A549 (cell line): ENCODE measurements around the gene SLC39A3. TPM values are rescaled to one million over a fixed set of nuclear protein-coding genes. Genes with fewer than 3 reads are reported as not detected.

Experiments used
- ATAC-seq, 2 experiments: fragments of 200-7000 bp in 1 of 2; fragments of >200 bp in 1 of 2; cut with Nextera tagmentation in 1 of 2; cut with Tn5 transposase in 1 of 2; 3 replicates each; pipeline versions ENCODE4 v1.8.0 to v1.9.1; 2018 to 2020; ENCODE audit warnings: mild to moderate bottlenecking in 1 of 2, moderate library complexity in 1 of 2
- CTCF ChIA-PET: fragments of 300-600 bp; sonication (Branson Sonifier 250); formaldehyde crosslinking; extraction: SDS; loops from one replicate; lab custom pipeline; 2021; ENCODE audit warnings: antibody characterized with exemption, inconsistent platforms; lab: Yijun Ruan, JAX
- POLR2A ChIA-PET: fragments of 350-600 bp; formaldehyde crosslinking; extraction: SDS; loops from one replicate; lab custom pipeline; 2021; ENCODE audit warnings: antibody characterized with exemption, inconsistent platforms; lab: Yijun Ruan, JAX
- DNase-seq, 2 experiments: peaks; one replicate each; pipeline versions ENCODE4 v3.0.0 to v3.0.0-alpha.2; 2011 to 2016; ENCODE audit warnings: low read depth in 1 of 2, low spot score in 1 of 2
- FAIRE-seq: peaks from 2 replicates; lab custom pipeline; 2011; peaks lifted over from hg19 to GRCh38; lab: Jason Lieb, UNC
- H3K27ac ChIP-seq, 2 experiments: fragments of >200 bp; sonication (Bioruptor Twin); formaldehyde crosslinking; 3 replicates each; pipeline ENCODE4 v1.5.1; 2016 to 2017
- H3K4me1 ChIP-seq: fragments of >200 bp; sonication (Bioruptor Twin); formaldehyde crosslinking; 3 replicates; pipeline ENCODE4 v1.6.1; 2016
- H3K4me2 ChIP-seq: fragments of >200 bp; sonication (Bioruptor Twin); formaldehyde crosslinking; 3 replicates; pipeline ENCODE4 v1.6.1; 2016
- H3K4me3 ChIP-seq: fragments of >200 bp; sonication (Bioruptor Twin); formaldehyde crosslinking; 3 replicates; pipeline ENCODE4 v1.5.1; 2016
- H3K9me3 ChIP-seq: fragments of >200 bp; sonication (Bioruptor Twin); formaldehyde crosslinking; 3 replicates; pipeline ENCODE4 v1.6.1; 2016
- BHLHE40 ChIP-seq: IDR thresholded peaks from 2 replicates; pipeline ENCODE4 v1.6.1; 2012; ENCODE audit warnings: low read depth, low read length, inconsistent platforms
- CBX2 ChIP-seq: fragments of 200-600 bp; sonication (generic); IDR thresholded peaks from 2 replicates; pipeline ENCODE4 v1.6.1; 2016; ENCODE audit warnings: low read depth, mild to moderate bottlenecking, borderline replicate concordance
- CBX8 ChIP-seq: fragments of 200-600 bp; sonication (generic); IDR thresholded peaks from 2 replicates; pipeline ENCODE4 v1.6.1; 2016
- CHD2 ChIP-seq: fragments of 150-350 bp; IDR thresholded peaks from 2 replicates; pipeline ENCODE4 v1.6.1; 2014; ENCODE audit warnings: low read length; ENCODE audit not compliant: partially characterized antibody
- EHMT2 ChIP-seq: fragments of 200-600 bp; sonication (generic); IDR thresholded peaks from 2 replicates; pipeline ENCODE4 v1.6.1; 2016; ENCODE audit warnings: antibody characterized with exemption, low read depth, mild to moderate bottlenecking, moderate library complexity
- FOXS1 ChIP-seq: fragments of 250-450 bp; sonication (Bioruptor Pico); IDR thresholded peaks from 2 replicates; pipeline ENCODE4 v1.5.0; 2020; ENCODE audit warnings: mild to moderate bottlenecking, moderate library complexity
- HOXA7 ChIP-seq: fragments of 250-450 bp; sonication (Bioruptor Pico); IDR thresholded peaks from 2 replicates; pipeline ENCODE4 v1.5.0; 2020; ENCODE audit warnings: mild to moderate bottlenecking, moderate library complexity
- MAZ ChIP-seq: fragments of 150-350 bp; IDR thresholded peaks from 2 replicates; pipeline ENCODE4 v1.6.1; 2014; ENCODE audit warnings: antibody characterized with exemption, low read depth, low read length, borderline replicate concordance
- PHF8 ChIP-seq: fragments of 200-600 bp; sonication (generic); IDR thresholded peaks from 2 replicates; pipeline ENCODE4 v1.6.1; 2016; ENCODE audit warnings: low read depth, mild to moderate bottlenecking, antibody characterized with exemption, moderate library complexity, borderline replicate concordance
- RAD21 ChIP-seq, 2 experiments: fragments of >200 bp in 1 of 2; sonication (Bioruptor Twin) in 1 of 2; formaldehyde crosslinking in 1 of 2; IDR thresholded peaks in 1 of 2; conservative IDR thresholded peaks in 1 of 2; 2 replicates in 1 of 2; 3 replicates in 1 of 2; pipeline ENCODE4 v1.6.1; 2012 to 2018; ENCODE audit warnings: inconsistent platforms in 1 of 2
- RARB ChIP-seq: fragments of 250-450 bp; sonication (Bioruptor Pico); IDR thresholded peaks from 2 replicates; pipeline ENCODE4 v1.8.0; 2021; ENCODE audit warnings: mild to moderate bottlenecking, moderate library complexity
- RCOR1 ChIP-seq: fragments of 150-350 bp; IDR thresholded peaks from 2 replicates; pipeline ENCODE4 v1.6.1; 2014; ENCODE audit warnings: antibody characterized with exemption, low read length, low read depth
- TP53 ChIP-seq: fragments of 250-450 bp; sonication (Bioruptor Pico); IDR thresholded peaks from 2 replicates; pipeline ENCODE4 v1.5.0; 2021; ENCODE audit warnings: mild to moderate bottlenecking, moderate library complexity
- ZNF302 ChIP-seq: fragments of 250-450 bp; sonication (Bioruptor Pico); IDR thresholded peaks from 2 replicates; pipeline ENCODE4 v1.9.0; 2021; ENCODE audit warnings: inconsistent platforms, mild to moderate bottlenecking, moderate library complexity
- WGBS: methylation state at CpG from one replicate; pipeline ENCODE4 v1.1.6; 2017; ENCODE audit errors: missing lambda C conversion rate; 5-methylcytosine and 5-hydroxymethylcytosine counted together
- polyA plus RNA-seq, 4 experiments: library from polyadenylated mRNA; depleted of rRNA in 3 of 4; stranded (reverse); fragments of >200 nt; fragmentation: RNase III in 1 of 4; extraction: RNeasy Plus Mini Kit Qiagen cat#74134 plus additional on column Dnase treatment in 1 of 4; gene quantifications; 2 replicates in 3 of 4; 3 replicates in 1 of 4; pipeline ENCODE4 v1.2.3, GENCODE V29; 2011 to 2017
- TF ChIP-seq, protein P1 (sequence below): fragments of 200-600 bp; sonication (generic); IDR thresholded peaks from 2 replicates; pipeline ENCODE4 v1.6.1; 2016; ENCODE audit warnings: antibody characterized with exemption, mild to moderate bottlenecking, moderate library complexity
- TF ChIP-seq, protein P2 (sequence below): fragments of 250-450 bp; sonication (Bioruptor Pico); IDR thresholded peaks from 2 replicates; pipeline ENCODE4 v1.5.0; 2021; ENCODE audit warnings: mild to moderate bottlenecking, moderate library complexity, borderline replicate concordance
- TF ChIP-seq, protein P3 (sequence below): IDR thresholded peaks from 2 replicates; pipeline ENCODE4 v1.6.1; 2012

SLC39A3 gene
- polyA plus RNA-seq, 2 of the 4 experiments (the other 2 are of a cell fraction), result 28.3 to 29.6 TPM

DNA sequence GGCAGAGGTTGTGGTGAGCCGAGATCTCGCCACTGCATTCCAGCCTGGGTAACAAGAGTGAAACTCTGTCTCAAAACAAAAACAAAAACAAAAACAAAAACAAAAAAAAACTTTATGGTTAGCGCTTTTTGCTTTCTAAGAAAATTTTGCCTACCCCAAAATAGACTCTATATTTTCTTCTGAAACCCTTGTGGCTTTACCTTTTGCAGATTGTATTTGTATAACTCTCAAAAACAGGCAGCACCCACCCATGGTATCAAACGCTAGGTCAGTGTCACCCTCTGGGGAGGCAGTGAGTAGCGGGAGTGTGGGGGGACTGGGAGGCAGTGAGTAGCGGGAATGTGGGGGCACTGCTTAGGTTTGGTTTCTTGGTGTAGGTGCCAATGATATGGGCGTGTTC is 7.5 kb upstream of the SLC39A3 start:
- Histone ChIP-seq H3K4me3 (no peak overlapping the region), H3K9me3 (no peaks in the 10 kb centered on the region), H3K4me2 (no peak overlapping the region), H3K27ac (no peak overlapping the region), H3K4me1 (no peaks in the 10 kb centered on the region)
- DNase-seq (no peak), FAIRE-seq (no peak), ATAC-seq (no peak)
- POLR2A ChIA-PET, result no interaction called here
- TF ChIP-seq FOXS1 (CRISPR knock-in tag) (no peak), RAD21 (conservative IDR thresholded peaks at IDR 0.05 in 1 of 2, IDR thresholded peaks at IDR 0.05 in 1 of 2) (no peak)
- CTCF ChIA-PET, result interaction anchor here (1.7 to 3.2 kb wide), 2 partner anchors 99 to 100 kb away, joined by 5 to 57 read pairs; no protein-coding TSS in a partner anchor
- WGBS, result 43% methylated on average over 7 of the region's 7 CpGs

DNA sequence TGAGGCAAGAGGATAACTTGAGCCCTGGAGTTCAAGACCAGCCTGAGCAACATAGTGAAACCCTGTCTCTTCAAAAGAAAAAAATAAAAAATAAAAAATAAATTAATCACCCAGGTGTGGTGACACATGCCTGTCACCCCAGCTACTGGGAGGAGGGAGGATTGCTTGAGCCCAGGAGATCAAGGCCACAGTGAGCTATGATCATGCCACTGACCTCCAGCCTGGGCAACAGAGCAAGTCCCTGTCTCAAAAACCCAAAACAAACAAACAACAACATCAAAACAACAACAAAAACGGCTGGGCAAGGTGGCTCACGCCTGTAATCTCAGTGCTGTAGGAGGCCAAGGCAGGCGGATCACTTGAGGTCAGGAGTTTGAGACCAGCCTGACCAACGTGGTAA is 4.3 kb upstream of the SLC39A3 start:
- ChIA-PET POLR2A (no interaction called here), CTCF (no interaction called here)
- FAIRE-seq (no peak), ATAC-seq (no peak), DNase-seq (no peak)
- no peak for TF ChIP-seq PHF8
- no peak for TF ChIP-seq RCOR1
- no peak for TF ChIP-seq HOXA7 (CRISPR knock-in tag)
- TF ChIP-seq RARB (CRISPR knock-in tag), result no peak
- TF ChIP-seq CHD2, result no peak
- TF ChIP-seq, protein P1, sequence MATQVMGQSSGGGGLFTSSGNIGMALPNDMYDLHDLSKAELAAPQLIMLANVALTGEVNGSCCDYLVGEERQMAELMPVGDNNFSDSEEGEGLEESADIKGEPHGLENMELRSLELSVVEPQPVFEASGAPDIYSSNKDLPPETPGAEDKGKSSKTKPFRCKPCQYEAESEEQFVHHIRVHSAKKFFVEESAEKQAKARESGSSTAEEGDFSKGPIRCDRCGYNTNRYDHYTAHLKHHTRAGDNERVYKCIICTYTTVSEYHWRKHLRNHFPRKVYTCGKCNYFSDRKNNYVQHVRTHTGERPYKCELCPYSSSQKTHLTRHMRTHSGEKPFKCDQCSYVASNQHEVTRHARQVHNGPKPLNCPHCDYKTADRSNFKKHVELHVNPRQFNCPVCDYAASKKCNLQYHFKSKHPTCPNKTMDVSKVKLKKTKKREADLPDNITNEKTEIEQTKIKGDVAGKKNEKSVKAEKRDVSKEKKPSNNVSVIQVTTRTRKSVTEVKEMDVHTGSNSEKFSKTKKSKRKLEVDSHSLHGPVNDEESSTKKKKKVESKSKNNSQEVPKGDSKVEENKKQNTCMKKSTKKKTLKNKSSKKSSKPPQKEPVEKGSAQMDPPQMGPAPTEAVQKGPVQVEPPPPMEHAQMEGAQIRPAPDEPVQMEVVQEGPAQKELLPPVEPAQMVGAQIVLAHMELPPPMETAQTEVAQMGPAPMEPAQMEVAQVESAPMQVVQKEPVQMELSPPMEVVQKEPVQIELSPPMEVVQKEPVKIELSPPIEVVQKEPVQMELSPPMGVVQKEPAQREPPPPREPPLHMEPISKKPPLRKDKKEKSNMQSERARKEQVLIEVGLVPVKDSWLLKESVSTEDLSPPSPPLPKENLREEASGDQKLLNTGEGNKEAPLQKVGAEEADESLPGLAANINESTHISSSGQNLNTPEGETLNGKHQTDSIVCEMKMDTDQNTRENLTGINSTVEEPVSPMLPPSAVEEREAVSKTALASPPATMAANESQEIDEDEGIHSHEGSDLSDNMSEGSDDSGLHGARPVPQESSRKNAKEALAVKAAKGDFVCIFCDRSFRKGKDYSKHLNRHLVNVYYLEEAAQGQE, result no peak
- TF ChIP-seq, protein P2, sequence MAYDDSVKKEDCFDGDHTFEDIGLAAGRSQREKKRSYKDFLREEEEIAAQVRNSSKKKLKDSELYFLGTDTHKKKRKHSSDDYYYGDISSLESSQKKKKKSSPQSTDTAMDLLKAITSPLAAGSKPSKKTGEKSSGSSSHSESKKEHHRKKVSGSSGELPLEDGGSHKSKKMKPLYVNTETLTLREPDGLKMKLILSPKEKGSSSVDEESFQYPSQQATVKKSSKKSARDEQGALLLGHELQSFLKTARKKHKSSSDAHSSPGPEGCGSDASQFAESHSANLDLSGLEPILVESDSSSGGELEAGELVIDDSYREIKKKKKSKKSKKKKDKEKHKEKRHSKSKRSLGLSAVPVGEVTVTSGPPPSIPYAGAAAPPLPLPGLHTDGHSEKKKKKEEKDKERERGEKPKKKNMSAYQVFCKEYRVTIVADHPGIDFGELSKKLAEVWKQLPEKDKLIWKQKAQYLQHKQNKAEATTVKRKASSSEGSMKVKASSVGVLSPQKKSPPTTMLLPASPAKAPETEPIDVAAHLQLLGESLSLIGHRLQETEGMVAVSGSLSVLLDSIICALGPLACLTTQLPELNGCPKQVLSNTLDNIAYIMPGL (CRISPR knock-in tag), result no peak
- TF ChIP-seq TP53 (CRISPR knock-in tag), result no peak
- TF ChIP-seq, protein P3, sequence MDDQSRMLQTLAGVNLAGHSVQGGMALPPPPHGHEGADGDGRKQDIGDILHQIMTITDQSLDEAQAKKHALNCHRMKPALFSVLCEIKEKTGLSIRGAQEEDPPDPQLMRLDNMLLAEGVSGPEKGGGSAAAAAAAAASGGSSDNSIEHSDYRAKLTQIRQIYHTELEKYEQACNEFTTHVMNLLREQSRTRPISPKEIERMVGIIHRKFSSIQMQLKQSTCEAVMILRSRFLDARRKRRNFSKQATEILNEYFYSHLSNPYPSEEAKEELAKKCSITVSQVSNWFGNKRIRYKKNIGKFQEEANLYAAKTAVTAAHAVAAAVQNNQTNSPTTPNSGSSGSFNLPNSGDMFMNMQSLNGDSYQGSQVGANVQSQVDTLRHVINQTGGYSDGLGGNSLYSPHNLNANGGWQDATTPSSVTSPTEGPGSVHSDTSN, result no peak
- no peak for TF ChIP-seq EHMT2
- H3K4me3 ChIP-seq, result no peak overlapping the region
- H3K4me1 ChIP-seq, result 0 out of 3 replicates have a peak, but pooled peaks cover under 1% of the 10 kb centered on the region
- no peaks in the 10 kb centered on the region for H3K9me3 ChIP-seq
- H3K27ac ChIP-seq, result no peak overlapping the region
- no peak overlapping the region for H3K4me2 ChIP-seq
- 2% methylated on average over 4 of the region's 4 CpGs for WGBS

DNA sequence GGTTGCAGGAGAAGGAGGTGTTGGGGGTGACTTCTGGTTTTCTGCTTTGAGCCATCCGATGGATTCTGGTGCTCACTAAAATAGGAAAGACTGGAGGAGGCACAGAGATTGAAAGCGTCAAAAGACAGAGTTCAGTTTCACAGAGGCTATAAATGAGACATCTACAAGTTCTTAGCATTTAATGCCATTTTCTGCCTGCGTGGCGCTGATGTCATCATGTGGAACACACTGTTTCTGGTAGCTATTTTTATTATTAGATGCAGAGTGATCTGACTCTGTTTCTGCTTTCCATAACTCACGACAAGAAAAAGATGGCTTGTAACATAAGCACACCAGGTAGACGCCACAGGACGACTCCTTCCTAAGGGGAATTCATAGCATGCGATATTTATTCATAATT is 3.3 kb upstream of the SLC39A3 start:
- 27% methylated on average over 8 of the region's 8 CpGs for WGBS
- CTCF ChIA-PET, result no interaction called here
- TF ChIP-seq CBX2 (no peak), ZNF302 (CRISPR knock-in tag) (no peak), CBX8 (no peak), BHLHE40 (no peak), MAZ (no peak)
- TF ChIP-seq, protein P2 (CRISPR knock-in tag), result no peak
- POLR2A ChIA-PET, result no interaction called here
- no peak overlapping the region for H3K4me3 ChIP-seq
- no peak overlapping the region for H3K27ac ChIP-seq
- no peaks in the 10 kb centered on the region for H3K9me3 ChIP-seq
- DNase-seq (no peak), FAIRE-seq (no peak), ATAC-seq (no peak)
- no peak overlapping the region for H3K4me2 ChIP-seq
- H3K4me1 ChIP-seq, result 0 out of 3 replicates have a peak, but pooled peaks cover 3% of the 10 kb centered on the region
